Endothelial cell of umbilical vein (primary cell): ENCODE measurements around the gene GRK1. TPM values are rescaled to one million over a fixed set of nuclear protein-coding genes. Genes with fewer than 3 reads are reported as not detected.
A peak's percentile ranks its signal among the peaks of the same experiment; 100 is the strongest.

Experiments used
- BruUV-seq: library from RNA; stranded (reverse); fragments of 400-500 nt; replicated peaks from 2 replicates; lab custom pipeline; 2021; lab: Mats Ljungman, UMichigan
- CTCF ChIA-PET: fragments of 300-600, 350-600 bp; sonication (Branson Sonifier 250); formaldehyde crosslinking; loops from one replicate; lab custom pipeline; 2021; ENCODE audit warnings: antibody characterized with exemption, inconsistent platforms; lab: Charles Lee
- POLR2A ChIA-PET: fragments of 300-600, 350-600 bp; sonication (Branson Sonifier 250); formaldehyde crosslinking; loops from one replicate; lab custom pipeline; 2021; ENCODE audit warnings: antibody characterized with exemption, inconsistent platforms; lab: Charles Lee
- DNase-seq: peaks from one replicate; pipeline ENCODE4 v3.0.0-alpha.2; 2011; ENCODE audit warnings: low read depth, low spot score
- FAIRE-seq: peaks from 2 replicates; lab custom pipeline; 2011; peaks lifted over from hg19 to GRCh38; lab: Jason Lieb, UNC
- H2AFZ ChIP-seq: 2 replicates; pipeline ENCODE4 v1.6.0; 2012; ENCODE audit warnings: low read depth, low read length, control low read depth, inconsistent platforms
- H3K27ac ChIP-seq: 2 replicates; pipeline ENCODE4 v1.5.1; 2011; ENCODE audit warnings: low read depth, mild to moderate bottlenecking, control low read depth, low read length, moderate library complexity; ENCODE audit not compliant: insufficient read depth
- H3K27me3 ChIP-seq, 2 experiments: 2 replicates each; pipeline versions ENCODE4 v1.6.0 to v1.6.1; 2011; ENCODE audit warnings: low read length in 2 of 2, mixed read lengths in 1 of 2; ENCODE audit not compliant: control insufficient read depth in 2 of 2, insufficient read depth in 2 of 2
- H3K36me3 ChIP-seq, 2 experiments: 2 replicates in 1 of 2; 3 replicates in 1 of 2; pipeline ENCODE4 v1.5.1; 2011; ENCODE audit warnings: low read length in 2 of 2, mild to moderate bottlenecking in 1 of 2, moderate library complexity in 1 of 2; ENCODE audit not compliant: control insufficient read depth in 2 of 2, insufficient read depth in 2 of 2; ENCODE audit errors: extremely low read depth in 1 of 2
- H3K4me1 ChIP-seq: 3 replicates; pipeline ENCODE4 v1.5.1; 2011; ENCODE audit warnings: mild to moderate bottlenecking, low read length; ENCODE audit not compliant: control insufficient read depth, insufficient read depth; ENCODE audit errors: extremely low read depth
- H3K4me2 ChIP-seq: 2 replicates; pipeline ENCODE4 v1.6.1; 2011; ENCODE audit warnings: low read length, control low read depth, mixed read lengths; ENCODE audit not compliant: insufficient read depth
- H3K4me3 ChIP-seq, 3 experiments: fragments of 200-600 bp in 1 of 3; sonication (generic), shearing (Covaris generic) in 1 of 3; replicated peaks in 1 of 3; 2 replicates each; pipeline ENCODE4 v1.5.1; 2011 to 2016; ENCODE audit warnings: control low read depth in 3 of 3, low read length in 3 of 3, mild to moderate bottlenecking in 2 of 3, inconsistent platforms in 1 of 3, low read depth in 1 of 3, moderate library complexity in 1 of 3; ENCODE audit not compliant: insufficient read depth in 1 of 3
- H3K79me2 ChIP-seq: 2 replicates; pipeline ENCODE4 v1.6.0; 2012; ENCODE audit warnings: low read length, inconsistent platforms; ENCODE audit not compliant: control insufficient read depth, insufficient read depth
- H3K9ac ChIP-seq: replicated peaks from 2 replicates; pipeline ENCODE3; 2011; ENCODE audit warnings: low read length, control low read depth; ENCODE audit not compliant: insufficient read depth; ENCODE audit errors: extremely low read depth
- H3K9me1 ChIP-seq: replicated peaks from 3 replicates; pipeline ENCODE4 v1.6.0; 2011; ENCODE audit warnings: mild to moderate bottlenecking, low read length; ENCODE audit not compliant: control insufficient read depth, insufficient read depth; ENCODE audit errors: extremely low read depth
- H3K9me3 ChIP-seq: replicated peaks from 2 replicates; pipeline ENCODE4 v1.5.1; 2012; ENCODE audit warnings: low read length, inconsistent platforms; ENCODE audit not compliant: control insufficient read depth, insufficient read depth
- H4K20me1 ChIP-seq: replicated peaks from 2 replicates; pipeline ENCODE3; 2011; ENCODE audit warnings: mild to moderate bottlenecking, low read length; ENCODE audit not compliant: control insufficient read depth, insufficient read depth; ENCODE audit errors: extremely low read depth
- FOS ChIP-seq: IDR thresholded peaks from 2 replicates; pipeline ENCODE4 v1.6.1; 2011; ENCODE audit warnings: mild to moderate bottlenecking, low read length, moderate library complexity, borderline replicate concordance; ENCODE audit not compliant: insufficient read depth
- JUN ChIP-seq: IDR thresholded peaks from 2 replicates; pipeline ENCODE4 v1.6.1; 2011; ENCODE audit warnings: borderline replicate concordance, low read depth; ENCODE audit not compliant: insufficient read length, insufficient read depth
- MYC ChIP-seq: IDR thresholded peaks from one replicate; pipeline ENCODE4 v1.6.1; 2011; ENCODE audit warnings: mild to moderate bottlenecking, low read depth, low read length
- POLR2A ChIP-seq: IDR thresholded peaks from 2 replicates; pipeline ENCODE4 v1.6.1; 2012; ENCODE audit warnings: low read depth, mild to moderate bottlenecking, control low read depth, low read length
- dilution Hi-C: fragments of 300-500 bp; cut with MboI; formaldehyde crosslinking; loops from one replicate; pipeline ENCODE4 v1.15.0; 2019; ENCODE audit warnings: low sequenced_read_pairs; ENCODE audit not compliant: extremely low pct_ligation_motif_present
- intact Hi-C: fragments of 100-400 bp; cut with micrococcal nuclease; formaldehyde crosslinking; loops from one replicate; pipeline ENCODE4 v1.10.0; 2022
- polyA plus RNA-seq, 4 experiments: library from polyadenylated mRNA; depleted of rRNA in 3 of 4; stranded (reverse) in 3 of 4; unstranded in 1 of 4; fragments of >200 nt; gene quantifications; 2 replicates each; pipeline versions ENCODE4 v1.2.1 to v1.2.3, GENCODE V29; 2011 to 2012; ENCODE audit warnings: missing spikeins in 1 of 4
- total RNA-seq: library from RNA; stranded (reverse); gene quantifications from 2 replicates; pipeline ENCODE4 v1.2.3, GENCODE V29; 2021

GRK1 gene
- total and polyA plus RNA-seq, 2 donors (not counting 3 experiments of a cell fraction or from before 2014, with no cell fraction given) = not detected

DNA sequence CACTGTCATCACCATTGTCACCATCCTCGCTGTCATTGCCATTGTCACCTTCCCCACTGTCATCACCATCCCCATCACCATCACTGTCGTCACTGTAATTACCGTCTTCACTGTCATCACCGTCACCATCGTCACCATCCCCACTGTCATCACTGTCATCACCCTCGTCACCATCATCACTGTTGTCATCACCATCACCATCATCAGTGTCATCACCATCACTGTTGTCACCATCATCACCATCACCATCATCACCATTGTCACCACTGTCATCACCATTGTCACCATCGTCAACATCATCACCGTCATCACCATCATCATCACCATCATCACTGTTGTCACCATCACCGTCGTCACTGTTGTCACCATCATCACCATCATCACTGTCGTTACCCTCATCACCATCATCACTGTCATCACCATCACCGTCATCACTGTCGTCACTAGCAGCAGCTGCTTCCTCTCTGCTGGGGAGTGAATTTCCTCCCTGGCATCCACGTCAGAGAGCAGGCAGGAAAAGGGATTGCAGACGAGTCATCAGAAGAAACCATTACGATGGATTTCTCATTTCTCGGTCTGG, 119.3 kb downstream of the GRK1 start:
- POLR2A ChIA-PET = no interaction called here
- FAIRE-seq = peak; percentile 59
- Histone ChIP-seq H3K4me2 (no peak overlapping the region), H3K9me1 (no peaks in the 10 kb centered on the region), H4K20me1 (no peaks in the 10 kb centered on the region), H3K36me3 (peaks cover 0 to 16% of the 10 kb centered on the region in 2 experiments), H3K27me3 (no peaks in the 10 kb centered on the region), H3K4me1 (peaks cover 14% of the 10 kb centered on the region), H3K9me3 (no peaks in the 10 kb centered on the region), H2AFZ (no peak overlapping the region), H3K79me2 (no peaks in the 10 kb centered on the region), H3K4me3 (no peak overlapping the region), H3K9ac (no peak overlapping the region), H3K27ac (peak overlapping the region; percentile 3)
- no peak for TF ChIP-seq MYC
- no peak for TF ChIP-seq FOS
- TF ChIP-seq JUN = peak; percentile 21
- no peak for TF ChIP-seq POLR2A
- intact Hi-C loops (no loop called here), dilution Hi-C loops (no loop called here)
- peak; percentile 44 for DNase-seq
- CTCF ChIA-PET = no interaction called here
- no TSS peak for BruUV-seq

Other genes starting within 250 kb of the GRK1 start
- 0.35 and 0.97 TPM in 2 replicates for gene ADPRHL1, start 213.7 kb upstream of the GRK1 start, total RNA-seq
- 0.46 and 0.52 TPM in 2 replicates for gene ADPRHL1, start 213.7 kb upstream of the GRK1 start, polyA plus RNA-seq
- gene DCUN1D2, start 176.5 kb upstream of the GRK1 start, total RNA-seq = 19.4 and 24.9 TPM in 2 replicates
- 8.3 and 10.5 TPM in 2 replicates for gene DCUN1D2, start 176.5 kb upstream of the GRK1 start, polyA plus RNA-seq
- 131 and 137 TPM in 2 replicates for gene TFDP1, start 82.5 kb upstream of the GRK1 start, total RNA-seq
- 48.9 and 64.3 TPM in 2 replicates for gene TFDP1, start 82.5 kb upstream of the GRK1 start, polyA plus RNA-seq
- gene ATP4B, start 9.0 kb upstream of the GRK1 start, total RNA-seq = not detected in 2 replicates
- 0.05 and 0.06 TPM in 2 replicates for gene ATP4B, start 9.0 kb upstream of the GRK1 start, polyA plus RNA-seq
- 85.0 and 105 TPM in 2 replicates for gene TMEM255B, start 92.0 kb downstream of the GRK1 start, total RNA-seq
- 120 and 121 TPM in 2 replicates for gene TMEM255B, start 92.0 kb downstream of the GRK1 start, polyA plus RNA-seq
- 69.2 and 84.4 TPM in 2 replicates for gene GAS6, start 196.9 kb downstream of the GRK1 start, total RNA-seq
- gene GAS6, start 196.9 kb downstream of the GRK1 start, polyA plus RNA-seq = 109 and 123 TPM in 2 replicates